Measurements from ENCODE around the gene WDR4. TPM values are rescaled to one million over a fixed set of nuclear protein-coding genes. Genes with fewer than 3 reads are reported as not detected.

Gene WDR4
- total and polyA plus RNA-seq, 2 of the 13 experiments (the other 11 are each of a cell fraction or from before 2014, with no cell fraction given): 11.3 to 14.4 TPM

- ATAC-seq: no peak
- WGBS (ENCODE audit: low lambda C conversion rate): 96% methylated on average over 1 of the region's 1 CpG
- H3K4me3 ChIP-seq (replicated peaks in 1 of 3; ENCODE audit: insufficient read depth in 1 of 3, low read depth in 2 of 3, low read length in 3 of 3): no peak overlapping the region
- no peak overlapping the region for H3K4me2 ChIP-seq (ENCODE audit: low read depth, low read length)
- ChIA-PET POLR2A (no interaction called here), CTCF (ENCODE audit: low intra/inter-chr PET ratio, low total read pairs) (no interaction called here)
- intact Hi-C loops (cut with micrococcal nuclease; ENCODE audit: unreplicated experiment): no loop called here
- no peak overlapping the region for H3K9ac ChIP-seq (ENCODE audit: insufficient read depth, low read depth, low read length)
- peaks cover 11% of the 10 kb centered on the region for H3K4me1 ChIP-seq (ENCODE audit: insufficient read depth, low read length)
- H3K9me3 ChIP-seq (ENCODE audit: low read length): no peaks in the 10 kb centered on the region
- H4K20me1 ChIP-seq (ENCODE audit: insufficient read depth, low read length): no peaks in the 10 kb centered on the region
- H3K79me2 ChIP-seq (ENCODE audit: insufficient read depth, low read length): peaks cover 12% of the 10 kb centered on the region
- no peak overlapping the region for H3K27ac ChIP-seq (ENCODE audit: extremely low read length, insufficient read depth, low read length)
- FAIRE-seq: no peak
- no peaks in the 10 kb centered on the region; a peak in 1 of 5 replicates for H3K27me3 ChIP-seq (ENCODE audit: control insufficient read depth in 1 of 2, insufficient read depth in 2 of 2, low read length in 2 of 2)
- no peaks in the 10 kb centered on the region for H3K36me3 ChIP-seq (replicated peaks in 1 of 2; ENCODE audit: control insufficient read depth in 1 of 2, insufficient read depth in 2 of 2, low read length in 2 of 2)
- no peak for DNase-seq (ENCODE audit: low spot score)
- H2AFZ ChIP-seq (ENCODE audit: low read length): no peak overlapping the region
- in situ Hi-C loops (cut with HindIII; ENCODE audit: extremely low pct_ligation_motif_present, low pct_unique_long_range_greater_than_20kb): no loop called here
- no peak for TF ChIP-seq FOXA1 (IDR thresholded peaks at IDR 0.05)
- TF ChIP-seq FOXA1 (CRISPR knock-in tag; IDR thresholded peaks at IDR 0.05): no peak
- TF ChIP-seq ZNF431 (CRISPR knock-in tag; IDR thresholded peaks at IDR 0.05; ENCODE audit: borderline replicate concordance, low read depth): no peak
- TF ChIP-seq GRHL1 (CRISPR knock-in tag; conservative IDR thresholded peaks at IDR 0.05): no peak
- no peak for TF ChIP-seq ZNF597 (CRISPR knock-in tag; IDR thresholded peaks at IDR 0.05)
- no peak for TF ChIP-seq REST (IDR thresholded peaks at IDR 0.05; ENCODE audit: borderline replicate concordance in 1 of 2, low read depth in 1 of 2, low read length in 2 of 2)
- TF ChIP-seq ZFYVE20 (CRISPR knock-in tag; IDR thresholded peaks at IDR 0.05; ENCODE audit: borderline replicate concordance, low read depth): no peak
- no peak for TF ChIP-seq ZNF777 (CRISPR knock-in tag; IDR thresholded peaks at IDR 0.05)
- no peak for TF ChIP-seq ZNF530 (CRISPR knock-in tag; IDR thresholded peaks at IDR 0.05; ENCODE audit: low read depth)
- TF ChIP-seq ZNF615 (CRISPR knock-in tag; IDR thresholded peaks at IDR 0.05; ENCODE audit: borderline replicate concordance): no peak
- no peak for TF ChIP-seq UBTF (CRISPR knock-in tag; IDR thresholded peaks at IDR 0.05)
- no TSS peak for BruUV-seq (replicated peaks)
Observed at GRCh38 chr21:42883921-42884320, 4.6 kb upstream of the WDR4 start.

Data from HepG2 (cell line).